Uterus (tissue), 4 donors: ENCODE results near the gene ITIH1. TPM values are rescaled to one million over a fixed set of nuclear protein-coding genes. Genes with fewer than 3 reads are reported as not detected.

ENCODE experiments used
- DNase-seq, 2 donors: peaks; one replicate each; pipeline ENCODE4 v3.0.0-alpha.2; 2019 to 2020
- H3K27ac ChIP-seq, 2 donors: fragments of 200-600 bp; sonication (generic); 1 replicate in 1 of 2; 2 replicates in 1 of 2; pipeline ENCODE4 v1.5.1; 2016 to 2018
- H3K27me3 ChIP-seq, 2 donors: fragments of 200-600 bp; sonication (generic); one replicate each; pipeline ENCODE4 v1.5.1; 2018 to 2019; ENCODE audit warnings: control low read depth in 1 of 2
- H3K36me3 ChIP-seq, 2 donors: fragments of 200-600 bp; sonication (generic); one replicate each; pipeline ENCODE4 v1.5.1; 2019; ENCODE audit warnings: control low read depth in 1 of 2
- H3K4me1 ChIP-seq, 2 donors: fragments of 200-600 bp; sonication (generic); one replicate each; pipeline ENCODE4 v1.5.1; 2018 to 2019; ENCODE audit warnings: control low read depth in 1 of 2
- H3K4me3 ChIP-seq, 2 donors: fragments of 200-600 bp; sonication (generic); 1 replicate in 1 of 2; 2 replicates in 1 of 2; pipeline ENCODE4 v1.5.1; 2018 to 2019; ENCODE audit warnings: mild to moderate bottlenecking in 1 of 2
- H3K9me3 ChIP-seq, 2 donors: fragments of 200-600 bp; sonication (generic); one replicate each; pipeline ENCODE4 v1.5.1; 2019; ENCODE audit warnings: control low read depth in 1 of 2
- POLR2A ChIP-seq, 2 donors: fragments of 450-650 bp; IDR thresholded peaks; one replicate each; pipeline ENCODE4 v1.6.1; 2016; ENCODE audit warnings: antibody characterized with exemption in 2 of 2, mild to moderate bottlenecking in 1 of 2, moderate library complexity in 1 of 2
- intact Hi-C: fragments of 100-400 bp; cut with DNase I; formaldehyde crosslinking; loops from one replicate; pipeline ENCODE4 v1.15.1; 2023; ENCODE audit warnings: low total_unique reads
- total RNA-seq, 4 donors: library from RNA; depleted of rRNA in 3 of 4; stranded (reverse); fragments of >200 nt in 3 of 4; gene quantifications; one replicate each; pipeline versions ENCODE4 v1.1.0 to v1.2.4, GENCODE V29; 2014 to 2023
- TF ChIP-seq, protein P1 (sequence below), 4 experiments: fragments of 200-600 bp in 2 of 4; fragments of 450-650 bp in 2 of 4; sonication (generic) in 2 of 4; IDR thresholded peaks; one replicate each; pipeline ENCODE4 v1.5.1; 2016 to 2019; ENCODE audit warnings: antibody characterized with exemption in 4 of 4, mild to moderate bottlenecking in 2 of 4, moderate library complexity in 1 of 4
- donor health status: DM: yes; HTN: yes; CAD: no.

Gene ITIH1
- total RNA-seq, 4 donors from 2014 or later = 0.18 TPM; not detected in 3

DNA sequence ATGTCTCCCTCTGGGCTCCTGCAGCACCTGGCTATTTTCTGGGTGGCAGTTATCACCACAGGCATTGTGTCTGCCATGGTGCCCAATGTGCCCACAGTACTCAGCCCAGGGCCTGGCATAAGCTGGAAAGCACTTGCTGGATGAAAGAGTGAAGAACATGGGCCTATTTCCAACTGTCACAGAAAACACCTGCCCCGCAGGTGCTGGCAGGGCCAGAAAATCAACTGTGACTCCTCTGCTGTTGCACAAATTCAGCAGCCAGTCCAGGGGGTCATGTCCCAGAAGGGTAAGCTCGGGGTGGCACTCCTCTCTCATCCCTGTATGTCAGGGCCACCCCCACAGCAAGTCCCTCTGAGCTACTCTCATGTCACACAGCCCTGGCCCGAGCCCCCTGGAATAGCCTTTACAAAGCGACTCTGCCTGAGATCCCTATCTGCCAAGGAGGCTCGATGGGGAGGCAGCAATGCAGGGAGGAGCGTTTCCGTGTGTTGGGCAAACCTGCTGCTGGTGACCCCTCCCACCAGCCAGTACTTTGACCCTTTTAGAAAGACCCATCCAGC lies 34.1 kb downstream of the ITIH1 start:
- Histone ChIP-seq H3K4me3 (no peak overlapping the region), H3K9me3 (no peaks in the 10 kb centered on the region), H3K27ac (no peak overlapping the region), H3K4me1 (no peaks in the 10 kb centered on the region), H3K36me3 (no peaks in the 10 kb centered on the region), H3K27me3 (no peaks in the 10 kb centered on the region)
- intact Hi-C loops = no loop called here
- TF ChIP-seq POLR2A (IDR thresholded peaks at IDR 0.05) = no peak
- TF ChIP-seq, protein P1, sequence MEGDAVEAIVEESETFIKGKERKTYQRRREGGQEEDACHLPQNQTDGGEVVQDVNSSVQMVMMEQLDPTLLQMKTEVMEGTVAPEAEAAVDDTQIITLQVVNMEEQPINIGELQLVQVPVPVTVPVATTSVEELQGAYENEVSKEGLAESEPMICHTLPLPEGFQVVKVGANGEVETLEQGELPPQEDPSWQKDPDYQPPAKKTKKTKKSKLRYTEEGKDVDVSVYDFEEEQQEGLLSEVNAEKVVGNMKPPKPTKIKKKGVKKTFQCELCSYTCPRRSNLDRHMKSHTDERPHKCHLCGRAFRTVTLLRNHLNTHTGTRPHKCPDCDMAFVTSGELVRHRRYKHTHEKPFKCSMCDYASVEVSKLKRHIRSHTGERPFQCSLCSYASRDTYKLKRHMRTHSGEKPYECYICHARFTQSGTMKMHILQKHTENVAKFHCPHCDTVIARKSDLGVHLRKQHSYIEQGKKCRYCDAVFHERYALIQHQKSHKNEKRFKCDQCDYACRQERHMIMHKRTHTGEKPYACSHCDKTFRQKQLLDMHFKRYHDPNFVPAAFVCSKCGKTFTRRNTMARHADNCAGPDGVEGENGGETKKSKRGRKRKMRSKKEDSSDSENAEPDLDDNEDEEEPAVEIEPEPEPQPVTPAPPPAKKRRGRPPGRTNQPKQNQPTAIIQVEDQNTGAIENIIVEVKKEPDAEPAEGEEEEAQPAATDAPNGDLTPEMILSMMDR (IDR thresholded peaks at IDR 0.05) = no peak
- no peak for DNase-seq

DNA sequence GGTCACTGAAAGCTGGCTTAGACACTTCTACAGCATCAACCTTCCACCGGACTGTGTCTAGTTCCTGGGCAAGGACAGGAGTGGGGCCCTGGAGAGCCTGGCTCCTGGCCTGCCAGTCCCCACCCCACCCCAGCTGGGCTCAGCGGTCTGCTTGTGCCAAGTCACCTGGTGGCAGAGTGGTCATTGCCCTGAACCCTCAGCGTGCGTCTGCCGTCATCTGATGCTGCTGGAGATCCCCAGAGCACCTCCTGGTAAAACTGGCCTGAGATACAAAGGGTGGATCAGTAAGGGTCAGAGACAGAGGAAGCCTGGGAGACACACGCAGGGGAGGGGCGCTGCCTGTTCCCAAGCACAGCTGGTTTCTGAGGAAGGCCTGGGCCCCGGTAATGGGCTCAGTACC lies 36.4 kb downstream of the ITIH1 start:
- Histone ChIP-seq H3K27ac (no peak overlapping the region), H3K4me1 (no peaks in the 10 kb centered on the region), H3K9me3 (no peaks in the 10 kb centered on the region), H3K27me3 (no peaks in the 10 kb centered on the region), H3K4me3 (no peak overlapping the region), H3K36me3 (no peaks in the 10 kb centered on the region)
- intact Hi-C loops = no loop called here
- no peak for TF ChIP-seq POLR2A (IDR thresholded peaks at IDR 0.05)
- DNase-seq = no peak

DNA sequence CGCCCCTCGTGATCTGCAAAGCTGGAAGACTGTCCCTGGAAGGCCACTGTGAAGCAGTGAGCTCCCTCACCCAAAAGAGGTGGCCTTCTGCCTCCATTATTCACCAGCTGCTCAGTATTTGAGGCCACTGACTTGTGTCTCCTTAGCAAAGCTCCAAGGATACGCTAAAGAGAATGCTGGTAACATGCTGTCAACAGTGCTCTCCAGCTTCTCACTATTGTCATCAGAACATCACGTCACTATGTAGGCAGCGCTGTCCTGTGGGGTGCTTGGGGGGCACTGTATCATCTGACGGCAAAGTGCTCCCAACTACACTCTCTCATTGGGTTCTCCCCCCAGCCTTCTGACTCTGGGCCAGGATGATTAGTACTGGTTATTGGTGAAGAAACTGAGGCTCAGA lies 38.8 kb downstream of the ITIH1 start:
- Histone ChIP-seq H3K4me1 (no peaks in the 10 kb centered on the region), H3K4me3 (no peak overlapping the region), H3K27ac (no peak overlapping the region), H3K27me3 (no peaks in the 10 kb centered on the region), H3K36me3 (no peaks in the 10 kb centered on the region), H3K9me3 (no peaks in the 10 kb centered on the region)
- no peak for DNase-seq
- TF ChIP-seq, protein P1 (IDR thresholded peaks at IDR 0.05) = no peak
- no peak for TF ChIP-seq POLR2A (IDR thresholded peaks at IDR 0.05)
- intact Hi-C loops = no loop called here

DNA sequence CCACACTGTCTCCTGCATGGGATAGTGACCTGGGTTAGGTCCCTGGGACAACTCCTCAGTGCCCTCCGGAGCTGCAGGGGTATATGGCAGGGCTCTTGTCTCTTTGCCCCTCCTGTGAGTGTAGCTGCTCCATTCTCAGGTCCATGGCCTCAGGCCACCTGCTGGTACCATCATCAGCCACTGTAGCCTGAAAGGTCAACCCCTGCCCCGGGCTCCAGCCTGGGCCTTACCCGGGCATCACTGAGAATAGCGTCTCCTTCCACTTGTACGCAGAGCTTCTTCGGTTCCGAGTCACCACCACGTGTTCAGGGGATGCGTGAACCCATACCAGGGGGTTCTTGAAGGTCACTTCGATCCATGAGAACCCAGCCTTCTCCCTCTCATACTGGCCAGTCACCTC lies 39.3 kb downstream of the ITIH1 start:
- no peak overlapping the region for H3K27ac ChIP-seq
- H3K27me3 ChIP-seq = no peaks in the 10 kb centered on the region
- H3K9me3 ChIP-seq = no peaks in the 10 kb centered on the region
- no peak for DNase-seq
- H3K4me1 ChIP-seq = no peaks in the 10 kb centered on the region
- TF ChIP-seq POLR2A (IDR thresholded peaks at IDR 0.05) = no peak
- TF ChIP-seq, protein P1 (IDR thresholded peaks at IDR 0.05) = no peak
- H3K36me3 ChIP-seq = no peaks in the 10 kb centered on the region
- intact Hi-C loops = no loop called here
- H3K4me3 ChIP-seq = no peak overlapping the region

DNA sequence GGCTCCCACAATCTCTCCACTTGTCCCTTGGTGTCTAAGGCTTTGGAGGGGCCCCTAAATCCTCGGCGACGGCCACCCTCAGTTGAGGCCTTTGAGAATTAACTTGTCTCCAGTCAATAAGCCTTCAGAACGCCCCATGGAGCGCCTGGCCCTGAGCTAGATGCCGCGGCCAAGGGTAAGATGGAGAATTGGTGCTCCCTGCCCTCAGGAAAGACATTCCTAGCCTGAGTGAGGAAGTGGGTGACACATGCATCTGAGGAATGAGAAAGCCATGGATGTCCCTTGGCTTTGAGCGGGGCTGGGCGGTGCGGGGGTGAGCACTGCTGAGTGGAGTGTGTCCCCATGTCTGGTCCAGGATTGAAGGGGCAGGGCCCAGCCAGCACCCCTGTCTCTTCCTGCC lies 39.8 kb downstream of the ITIH1 start:
- Histone ChIP-seq H3K4me3 (no peak overlapping the region), H3K9me3 (no peaks in the 10 kb centered on the region), H3K27ac (no peak overlapping the region), H3K36me3 (no peaks in the 10 kb centered on the region), H3K4me1 (no peaks in the 10 kb centered on the region), H3K27me3 (no peaks in the 10 kb centered on the region)
- intact Hi-C loops = no loop called here
- DNase-seq = no peak
- no peak for TF ChIP-seq POLR2A (IDR thresholded peaks at IDR 0.05)
- TF ChIP-seq, protein P1 (IDR thresholded peaks at IDR 0.05) = no peak

DNA sequence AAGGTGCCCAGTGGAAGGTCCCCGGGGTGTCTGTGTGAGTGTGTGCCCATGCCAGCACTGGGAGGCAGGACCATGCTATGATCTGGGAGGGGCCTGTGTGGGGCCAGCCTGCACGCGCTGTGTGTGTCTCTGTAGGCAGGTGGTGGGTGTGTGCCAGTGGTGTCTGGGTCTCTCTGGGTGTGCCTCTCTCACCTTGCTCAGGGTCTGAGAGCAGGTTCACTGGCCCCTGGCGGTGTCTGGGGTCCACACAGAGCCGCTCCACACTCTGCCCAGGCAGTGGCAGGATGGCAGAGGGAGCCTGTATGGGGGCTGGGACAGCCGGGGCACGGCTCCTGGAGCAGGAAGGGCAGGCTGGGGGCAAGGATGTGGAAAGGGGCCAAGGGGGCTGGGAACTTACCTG lies 40.5 kb downstream of the ITIH1 start:
- Histone ChIP-seq H3K4me3 (no peak overlapping the region), H3K9me3 (no peaks in the 10 kb centered on the region), H3K27ac (no peak overlapping the region), H3K4me1 (no peaks in the 10 kb centered on the region), H3K36me3 (no peaks in the 10 kb centered on the region), H3K27me3 (no peaks in the 10 kb centered on the region)
- intact Hi-C loops = no loop called here
- no peak for TF ChIP-seq POLR2A (IDR thresholded peaks at IDR 0.05)
- TF ChIP-seq, protein P1 (IDR thresholded peaks at IDR 0.05) = no peak
- no peak for DNase-seq
